ENCODE data around the gene MMAA. TPM values are rescaled to one million over a fixed set of nuclear protein-coding genes. Genes with fewer than 3 reads are reported as not detected.

MMAA gene
- total RNA-seq (2022; extraction: Qiagen RNA extraction) = 1.3 to 1.6 TPM (median 1.3 TPM) in 5 replicates

DNA sequence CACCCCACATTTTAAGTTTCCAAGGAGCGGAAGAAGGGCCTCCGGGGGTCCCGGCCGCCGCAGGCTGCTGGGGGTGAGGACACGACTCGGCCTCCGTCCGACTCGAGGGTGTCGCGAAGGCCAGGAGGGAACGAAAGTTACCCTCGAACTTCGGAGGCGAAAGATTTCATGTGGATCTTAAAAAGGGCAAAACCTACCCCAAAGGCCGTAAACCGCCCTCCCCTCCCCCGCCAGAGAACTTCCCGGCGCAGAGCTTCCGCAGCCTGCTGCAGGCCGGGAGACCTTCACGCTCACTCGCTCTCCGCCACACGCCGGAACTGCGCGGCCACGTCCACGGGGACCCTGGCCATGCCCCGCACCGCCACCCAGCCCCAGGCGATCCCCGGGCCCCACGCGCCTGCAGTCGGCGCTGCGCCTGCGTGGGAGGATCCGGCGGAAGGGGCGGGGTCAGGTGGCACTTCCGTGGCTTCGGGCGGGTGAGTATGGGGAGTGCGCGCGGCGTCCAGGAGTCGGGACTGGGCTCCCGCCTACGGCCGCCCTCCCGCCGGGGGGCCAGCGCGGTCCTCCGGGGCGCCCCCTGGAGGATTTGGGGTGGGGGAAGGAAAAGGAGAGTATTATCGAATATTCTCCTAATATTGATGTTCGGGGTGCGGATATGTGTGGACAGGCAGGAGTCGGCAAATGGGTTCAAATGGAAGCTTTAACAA, at the start of gene MMAA:
Gene MMAA (plus strand): TSS at position 454 of the 707 bp plus-strand sequence. CDS start 19,755 bp downstream, outside the sequence.

DNA sequence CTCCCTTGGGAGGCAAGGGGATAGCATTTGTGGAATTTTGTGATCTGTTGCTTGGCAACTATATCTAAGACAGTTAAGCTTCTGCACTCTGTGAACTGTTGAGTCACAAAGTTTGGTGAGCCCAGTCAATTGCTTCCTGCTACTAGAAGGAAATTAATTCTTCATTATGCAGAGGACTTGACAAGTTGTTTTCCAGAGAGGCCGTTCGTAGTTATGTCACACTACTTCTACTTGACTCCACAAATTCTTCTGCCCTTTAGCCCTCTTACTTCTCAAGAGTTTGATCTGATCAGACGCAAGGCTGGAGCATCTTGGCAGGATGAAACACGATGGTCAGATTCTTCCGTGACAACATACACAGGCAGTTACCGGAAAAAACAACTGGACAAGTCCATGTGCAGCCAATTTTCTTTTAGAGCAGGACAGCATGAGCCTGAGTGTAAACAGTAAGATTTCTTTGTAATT, 60.8 kb downstream of the MMAA start, which contains the start of gene C4orf51:
Gene C4orf51 (plus strand): TSS at position 156 of the 465 bp plus-strand sequence. CDS start 58 bp downstream, at position 214.

Other genes with a start within 250 kb of the MMAA start
- gene SMAD1, start 137.5 kb upstream of the MMAA start, total RNA-seq (2022; extraction: Qiagen RNA extraction) = 9.0 to 13.8 TPM (median 10.3 TPM) in 5 replicates
- gene C4orf51, start 60.8 kb downstream of the MMAA start, total RNA-seq (2022; extraction: Qiagen RNA extraction) = not detected in 5 replicates

Data from A549 treated with CORT108297 at 1 μM for 4 hours (cell line).